DMS 273 (cell line): ENCODE data around the gene TMEM218.
"Not testable (repeated sequence)": the region's sequence is repeated elsewhere in the genome, so short reads cannot be mapped to it uniquely, and the experiment has no call there.

ENCODE experiments used
- DNase-seq: peaks from one replicate; lab custom pipeline; 2025; ENCODE audit not compliant: unreplicated experiment; lab: John Stamatoyannopoulos, UW

Gene TMEM218

GRCh38 chr11:125056931-125057692, 54.3 kb downstream of the TMEM218 start:
- peak; percentile 2 for DNase-seq

GRCh38 chr11:125056111-125056510, 55.3 kb downstream of the TMEM218 start:
- DNase-seq = not testable (repeated sequence)

GRCh38 chr11:125055107-125055715, 56.2 kb downstream of the TMEM218 start:
- DNase-seq = no peak

- no peak for DNase-seq
Observed at GRCh38 chr11:125053167-125053566, 58.3 kb downstream of the TMEM218 start.

- DNase-seq = no peak
Observed at GRCh38 chr11:125052047-125052446, 59.4 kb downstream of the TMEM218 start.

GRCh38 chr11:125049164-125049792, 62.1 kb downstream of the TMEM218 start:
- DNase-seq = no peak
